CD14-positive monocyte (primary cell): ENCODE measurements around the gene KDM7A. TPM values are rescaled to one million over a fixed set of nuclear protein-coding genes. Genes with fewer than 3 reads are reported as not detected.

Experiments used
- DNase-seq, 3 donors: peaks; one replicate each; pipeline ENCODE4 v3.0.0-alpha.2; 2011 to 2022
- H2AFZ ChIP-seq: 2 replicates; pipeline ENCODE4 v1.6.0; 2012; ENCODE audit warnings: mild to moderate bottlenecking, low read depth, low read length, inconsistent platforms; ENCODE audit not compliant: insufficient read depth, poor library complexity, severe bottlenecking
- H3K27ac ChIP-seq, 2 donors: 1 replicate in 1 of 2; 2 replicates in 1 of 2; pipeline ENCODE4 v1.5.1; 2012 to 2013; ENCODE audit warnings: low read length in 2 of 2, control low read depth in 1 of 2, inconsistent platforms in 1 of 2, low read depth in 1 of 2, mild to moderate bottlenecking in 1 of 2
- H3K27me3 ChIP-seq, 2 donors: one replicate each; pipeline versions ENCODE4 v1.6.0 to v1.6.1; 2011 to 2013; ENCODE audit warnings: low read length in 2 of 2; ENCODE audit not compliant: control insufficient read depth in 2 of 2, insufficient read depth in 2 of 2
- H3K36me3 ChIP-seq, 2 donors: replicated peaks in 1 of 2; 1 replicate in 1 of 2; 2 replicates in 1 of 2; pipeline versions ENCODE4 v1.5.1 to v1.6.1; 2012 to 2013; ENCODE audit warnings: low read length in 2 of 2, control low read depth in 1 of 2, inconsistent platforms in 1 of 2, mild to moderate bottlenecking in 1 of 2; ENCODE audit not compliant: insufficient read depth in 2 of 2, control insufficient read depth in 1 of 2
- H3K4me1 ChIP-seq, 2 donors: 1 replicate in 1 of 2; 2 replicates in 1 of 2; pipeline versions ENCODE4 v1.5.1 to v1.6.1; 2012 to 2013; ENCODE audit warnings: low read length in 2 of 2, control low read depth in 1 of 2, inconsistent platforms in 1 of 2, mild to moderate bottlenecking in 1 of 2, moderate library complexity in 1 of 2; ENCODE audit not compliant: insufficient read depth in 2 of 2, control insufficient read depth in 1 of 2
- H3K4me2 ChIP-seq: replicated peaks from 2 replicates; pipeline ENCODE3; 2012; ENCODE audit warnings: low read length, moderate library complexity, mild to moderate bottlenecking; ENCODE audit not compliant: poor library complexity, severe bottlenecking; ENCODE audit errors: extremely low read depth
- H3K4me3 ChIP-seq, 3 experiments: fragments of 200-600 bp in 1 of 3; sonication (generic) in 1 of 3; replicated peaks in 1 of 3; 1 replicate in 2 of 3; 2 replicates in 1 of 3; pipeline ENCODE4 v1.5.1; 2011 to 2013; ENCODE audit warnings: low read length in 3 of 3, mild to moderate bottlenecking in 3 of 3, control low read depth in 2 of 3, low read depth in 2 of 3, inconsistent platforms in 1 of 3, moderate library complexity in 1 of 3
- H3K79me2 ChIP-seq: 2 replicates; pipeline ENCODE4 v1.6.0; 2012; ENCODE audit warnings: mild to moderate bottlenecking, control low read depth, inconsistent platforms, low read length, moderate library complexity; ENCODE audit not compliant: insufficient read depth
- H3K9ac ChIP-seq: 2 replicates; pipeline ENCODE4 v1.6.0; 2017; ENCODE audit warnings: low read length, mild to moderate bottlenecking; ENCODE audit not compliant: insufficient read depth, poor library complexity, severe bottlenecking
- H3K9me3 ChIP-seq, 2 donors: replicated peaks in 1 of 2; 1 replicate in 1 of 2; 2 replicates in 1 of 2; pipeline versions ENCODE4 v1.5.1 to v1.6.1; 2012 to 2013; ENCODE audit warnings: low read length in 2 of 2, control low read depth in 1 of 2; ENCODE audit not compliant: control insufficient read depth in 1 of 2, insufficient read depth in 1 of 2
- H4K20me1 ChIP-seq: 2 replicates; pipeline ENCODE4 v1.6.0; 2012; ENCODE audit warnings: mild to moderate bottlenecking, low read length, control low read depth, moderate library complexity; ENCODE audit not compliant: insufficient read depth
- H3K27ac Mint-ChIP-seq, 7 donors: one replicate each; pipeline ENCODE4 v1.8.0; 2020; ENCODE audit warnings: mild to moderate bottlenecking in 7 of 7, mixed read lengths in 7 of 7, moderate library complexity in 6 of 7, inconsistent platforms in 2 of 7
- H3K27me3 Mint-ChIP-seq, 3 donors: one replicate each; pipeline ENCODE4 v1.8.0; 2021 to 2022; ENCODE audit warnings: low read depth in 3 of 3, mild to moderate bottlenecking in 3 of 3, mixed read lengths in 3 of 3, moderate library complexity in 3 of 3, inconsistent platforms in 1 of 3
- H3K36me3 Mint-ChIP-seq, 2 donors: one replicate each; pipeline ENCODE4 v1.8.0; 2020; ENCODE audit warnings: mixed read lengths in 2 of 2, inconsistent platforms in 1 of 2, mild to moderate bottlenecking in 1 of 2
- H3K4me1 Mint-ChIP-seq: one replicate; pipeline ENCODE4 v1.8.0; 2020; ENCODE audit warnings: mild to moderate bottlenecking, mixed read lengths
- H3K4me3 Mint-ChIP-seq, 2 donors: one replicate each; pipeline ENCODE4 v1.8.0; 2020; ENCODE audit warnings: mild to moderate bottlenecking in 2 of 2, mixed read lengths in 2 of 2, moderate library complexity in 1 of 2
- H3K9me3 Mint-ChIP-seq, 7 donors: one replicate each; pipeline ENCODE4 v1.8.0; 2020 to 2022; ENCODE audit warnings: mixed read lengths in 7 of 7, mild to moderate bottlenecking in 6 of 7, moderate library complexity in 6 of 7, inconsistent platforms in 2 of 7
- CTCF ChIP-seq: fragments of 200-600 bp; IDR thresholded peaks from one replicate; pipeline ENCODE4 v1.8.0; 2022; ENCODE audit warnings: antibody characterized with exemption, mild to moderate bottlenecking
- WGBS: methylation state at CpG from one replicate; pipeline ENCODE4 v1.1.5; 2013; ENCODE audit warnings: missing lambda C conversion rate; ENCODE audit not compliant: insufficient coverage; 5-methylcytosine and 5-hydroxymethylcytosine counted together
- intact Hi-C, 2 donors: fragments of 100-400 bp; cut with micrococcal nuclease; formaldehyde crosslinking; loops; one replicate each; pipeline versions ENCODE4 v1.15.0 to v1.15.1; 2023
- polyA plus RNA-seq, 3 donors: library from polyadenylated mRNA; depleted of rRNA in 1 of 3; unstranded in 2 of 3; stranded (reverse) in 1 of 3; fragments of 300-500 nt in 2 of 3; fragments of >200 nt in 1 of 3; fragmentation: Illumina TruSeq in 2 of 3; gene quantifications; 1 replicate in 2 of 3; 2 replicates in 1 of 3; pipeline ENCODE4 v1.2.3, GENCODE V29; 2012 to 2021

Gene KDM7A
- polyA plus RNA-seq, 3 donors = 4.9 to 37.9 (median 7.9) TPM

- Mint-ChIP-seq H3K4me3 (no peak overlapping the region), H3K27me3 (peaks cover 0 to 14% (median 3%) of the 10 kb centered on the region in 3 donors), H3K9me3 (peaks cover 20 to 30% (median 25%) of the 10 kb centered on the region in 7 donors), H3K4me1 (peaks cover 7% of the 10 kb centered on the region), H3K27ac (no peak overlapping the region), H3K36me3 (peaks cover 0 to 2% of the 10 kb centered on the region in 2 donors)
- H3K4me2 ChIP-seq = no peak overlapping the region
- H4K20me1 ChIP-seq = no peaks in the 10 kb centered on the region
- no peaks in the 10 kb centered on the region for H3K36me3 ChIP-seq
- intact Hi-C loops = loop anchor here in 1 of 2 donors (10.0 kb wide), 1 partner anchor 858 kb away; the partner anchor contains the start of gene BRAF
- no peak overlapping the region for H3K4me3 ChIP-seq
- H2AFZ ChIP-seq = no peak overlapping the region
- no peak overlapping the region for H3K9ac ChIP-seq
- DNase-seq = no peak
- WGBS = no CpG with 5 or more reads among the region's 2 CpGs
- TF ChIP-seq CTCF = no peak
- peaks cover 5 to 11% of the 10 kb centered on the region in 2 donors for H3K4me1 ChIP-seq
- H3K27me3 ChIP-seq = no peaks in the 10 kb centered on the region
- no peak overlapping the region for H3K27ac ChIP-seq
- H3K9me3 ChIP-seq = peaks cover 6 to 13% of the 10 kb centered on the region in 2 donors
- peaks cover 3% of the 10 kb centered on the region for H3K79me2 ChIP-seq
Measured at GRCh38 chr7:140067052-140067451, 109.7 kb downstream of the KDM7A start.

- intact Hi-C loops = loop anchor here in 1 of 2 donors (10.0 kb wide), 1 partner anchor 862 kb away; the partner anchor contains the start of gene BRAF
- Histone ChIP-seq H3K4me2 (peak within 1 kb of the TSS; percentile 91), H3K79me2 (peaks cover 46% of the 10 kb centered on the region), H3K4me1 (peaks cover 23 to 45% of the 10 kb centered on the region in 2 donors), H2AFZ (peak within 1 kb of the TSS; percentile 93), H4K20me1 (peaks cover 40% of the 10 kb centered on the region), H3K4me3 (peak within 1 kb of the TSS; percentile 71 to 89 (median 79)), H3K9ac (peak within 1 kb of the TSS; percentile 75), H3K36me3 (peaks cover 3% of the 10 kb centered on the region in 2 donors), H3K27me3 (no peaks in the 10 kb centered on the region), H3K27ac (peak within 1 kb of the TSS; percentile 73 to 85), H3K9me3 (peaks cover 3 to 13% of the 10 kb centered on the region in 2 donors)
- peak within 1 kb of the TSS; percentile 84 to 92 (median 90) for H3K27ac Mint-ChIP-seq
- H3K36me3 Mint-ChIP-seq = peaks cover 22 to 25% of the 10 kb centered on the region in 2 donors
- DNase-seq = peak; percentile 88 to 92 (median 91)
- peaks cover 38% of the 10 kb centered on the region for H3K4me1 Mint-ChIP-seq
- under 1% methylated on average over 106 of the region's 106 CpGs for WGBS
- no peak for TF ChIP-seq CTCF
- peaks cover 13 to 22% (median 18%) of the 10 kb centered on the region in 7 donors for H3K9me3 Mint-ChIP-seq
- H3K27me3 Mint-ChIP-seq = peaks cover 1 to 9% (median 7%) of the 10 kb centered on the region in 3 donors
- H3K4me3 Mint-ChIP-seq = peak within 1 kb of the TSS; percentile 90 to 96
Measured at GRCh38 chr7:140062528-140063299, 114.1 kb downstream of the KDM7A start, which contains the start of gene PARP12. Gene PARP12 (minus strand): TSS chr7:140062951. CDS start chr7:140062847, 104 bp downstream.
